Endothelial cell of umbilical vein (primary cell): ENCODE measurements around the gene VSNL1. TPM values are rescaled to one million over a fixed set of nuclear protein-coding genes. Genes with fewer than 3 reads are reported as not detected.

Experiments used
- BruUV-seq: library from RNA; stranded (reverse); fragments of 400-500 nt; replicated peaks from 2 replicates; lab custom pipeline; 2021; lab: Mats Ljungman, UMichigan
- CTCF ChIA-PET: fragments of 300-600, 350-600 bp; sonication (Branson Sonifier 250); formaldehyde crosslinking; loops from one replicate; lab custom pipeline; 2021; ENCODE audit warnings: antibody characterized with exemption, inconsistent platforms; lab: Charles Lee
- POLR2A ChIA-PET: fragments of 300-600, 350-600 bp; sonication (Branson Sonifier 250); formaldehyde crosslinking; loops from one replicate; lab custom pipeline; 2021; ENCODE audit warnings: antibody characterized with exemption, inconsistent platforms; lab: Charles Lee
- DNase-seq: peaks from one replicate; pipeline ENCODE4 v3.0.0-alpha.2; 2011; ENCODE audit warnings: low read depth, low spot score
- FAIRE-seq: peaks from 2 replicates; lab custom pipeline; 2011; peaks lifted over from hg19 to GRCh38; lab: Jason Lieb, UNC
- H2AFZ ChIP-seq: 2 replicates; pipeline ENCODE4 v1.6.0; 2012; ENCODE audit warnings: low read depth, low read length, control low read depth, inconsistent platforms
- H3K27ac ChIP-seq: 2 replicates; pipeline ENCODE4 v1.5.1; 2011; ENCODE audit warnings: low read depth, mild to moderate bottlenecking, control low read depth, low read length, moderate library complexity; ENCODE audit not compliant: insufficient read depth
- H3K27me3 ChIP-seq, 2 experiments: 2 replicates each; pipeline versions ENCODE4 v1.6.0 to v1.6.1; 2011; ENCODE audit warnings: low read length in 2 of 2, mixed read lengths in 1 of 2; ENCODE audit not compliant: control insufficient read depth in 2 of 2, insufficient read depth in 2 of 2
- H3K36me3 ChIP-seq, 2 experiments: 2 replicates in 1 of 2; 3 replicates in 1 of 2; pipeline ENCODE4 v1.5.1; 2011; ENCODE audit warnings: low read length in 2 of 2, mild to moderate bottlenecking in 1 of 2, moderate library complexity in 1 of 2; ENCODE audit not compliant: control insufficient read depth in 2 of 2, insufficient read depth in 2 of 2; ENCODE audit errors: extremely low read depth in 1 of 2
- H3K4me1 ChIP-seq: 3 replicates; pipeline ENCODE4 v1.5.1; 2011; ENCODE audit warnings: mild to moderate bottlenecking, low read length; ENCODE audit not compliant: control insufficient read depth, insufficient read depth; ENCODE audit errors: extremely low read depth
- H3K4me2 ChIP-seq: 2 replicates; pipeline ENCODE4 v1.6.1; 2011; ENCODE audit warnings: low read length, control low read depth, mixed read lengths; ENCODE audit not compliant: insufficient read depth
- H3K4me3 ChIP-seq, 3 experiments: fragments of 200-600 bp in 1 of 3; sonication (generic), shearing (Covaris generic) in 1 of 3; replicated peaks in 1 of 3; 2 replicates each; pipeline ENCODE4 v1.5.1; 2011 to 2016; ENCODE audit warnings: control low read depth in 3 of 3, low read length in 3 of 3, mild to moderate bottlenecking in 2 of 3, inconsistent platforms in 1 of 3, low read depth in 1 of 3, moderate library complexity in 1 of 3; ENCODE audit not compliant: insufficient read depth in 1 of 3
- H3K79me2 ChIP-seq: 2 replicates; pipeline ENCODE4 v1.6.0; 2012; ENCODE audit warnings: low read length, inconsistent platforms; ENCODE audit not compliant: control insufficient read depth, insufficient read depth
- H3K9ac ChIP-seq: replicated peaks from 2 replicates; pipeline ENCODE3; 2011; ENCODE audit warnings: low read length, control low read depth; ENCODE audit not compliant: insufficient read depth; ENCODE audit errors: extremely low read depth
- H3K9me1 ChIP-seq: replicated peaks from 3 replicates; pipeline ENCODE4 v1.6.0; 2011; ENCODE audit warnings: mild to moderate bottlenecking, low read length; ENCODE audit not compliant: control insufficient read depth, insufficient read depth; ENCODE audit errors: extremely low read depth
- H3K9me3 ChIP-seq: replicated peaks from 2 replicates; pipeline ENCODE4 v1.5.1; 2012; ENCODE audit warnings: low read length, inconsistent platforms; ENCODE audit not compliant: control insufficient read depth, insufficient read depth
- H4K20me1 ChIP-seq: replicated peaks from 2 replicates; pipeline ENCODE3; 2011; ENCODE audit warnings: mild to moderate bottlenecking, low read length; ENCODE audit not compliant: control insufficient read depth, insufficient read depth; ENCODE audit errors: extremely low read depth
- CTCF ChIP-seq, 2 donors: IDR thresholded peaks; 1 replicate in 1 of 2; 2 replicates in 1 of 2; pipeline ENCODE4 v1.5.1; 2011; ENCODE audit warnings: low read length in 2 of 2, mild to moderate bottlenecking in 2 of 2, moderate library complexity in 2 of 2, control low read depth in 1 of 2, inconsistent platforms in 1 of 2, low read depth in 1 of 2; ENCODE audit not compliant: insufficient read depth in 1 of 2; ENCODE audit errors: extremely low read depth in 1 of 2
- EZH2 ChIP-seq: IDR thresholded peaks from 2 replicates; pipeline ENCODE4 v1.6.1; 2012; ENCODE audit warnings: borderline replicate concordance, low read depth, mild to moderate bottlenecking, moderate library complexity, low read length, inconsistent platforms; ENCODE audit not compliant: severe bottlenecking
- FOS ChIP-seq: IDR thresholded peaks from 2 replicates; pipeline ENCODE4 v1.6.1; 2011; ENCODE audit warnings: mild to moderate bottlenecking, low read length, moderate library complexity, borderline replicate concordance; ENCODE audit not compliant: insufficient read depth
- GATA2 ChIP-seq: IDR thresholded peaks from 2 replicates; pipeline ENCODE4 v1.7.0; 2011; ENCODE audit warnings: low read depth, mild to moderate bottlenecking, moderate library complexity, mixed read lengths, low read length; ENCODE audit not compliant: insufficient read length, insufficient read depth
- JUN ChIP-seq: IDR thresholded peaks from 2 replicates; pipeline ENCODE4 v1.6.1; 2011; ENCODE audit warnings: borderline replicate concordance, low read depth; ENCODE audit not compliant: insufficient read length, insufficient read depth
- MAX ChIP-seq: IDR thresholded peaks from 2 replicates; pipeline ENCODE4 v1.6.1; 2011; ENCODE audit not compliant: insufficient read depth, insufficient read length
- MYC ChIP-seq: IDR thresholded peaks from one replicate; pipeline ENCODE4 v1.6.1; 2011; ENCODE audit warnings: mild to moderate bottlenecking, low read depth, low read length
- POLR2A ChIP-seq: IDR thresholded peaks from 2 replicates; pipeline ENCODE4 v1.6.1; 2012; ENCODE audit warnings: low read depth, mild to moderate bottlenecking, control low read depth, low read length
- POLR2AphosphoS5 ChIP-seq: IDR thresholded peaks from 2 replicates; pipeline ENCODE4 v1.6.1; 2012; ENCODE audit warnings: low read depth, mild to moderate bottlenecking, control low read depth, low read length, moderate library complexity; ENCODE audit not compliant: insufficient read depth
- dilution Hi-C: fragments of 300-500 bp; cut with MboI; formaldehyde crosslinking; loops from one replicate; pipeline ENCODE4 v1.15.0; 2019; ENCODE audit warnings: low sequenced_read_pairs; ENCODE audit not compliant: extremely low pct_ligation_motif_present
- intact Hi-C: fragments of 100-400 bp; cut with micrococcal nuclease; formaldehyde crosslinking; loops from one replicate; pipeline ENCODE4 v1.10.0; 2022
- polyA plus RNA-seq, 4 experiments: library from polyadenylated mRNA; depleted of rRNA in 3 of 4; stranded (reverse) in 3 of 4; unstranded in 1 of 4; fragments of >200 nt; gene quantifications; 2 replicates each; pipeline versions ENCODE4 v1.2.1 to v1.2.3, GENCODE V29; 2011 to 2012; ENCODE audit warnings: missing spikeins in 1 of 4
- total RNA-seq: library from RNA; stranded (reverse); gene quantifications from 2 replicates; pipeline ENCODE4 v1.2.3, GENCODE V29; 2021

The VSNL1 gene
- total and polyA plus RNA-seq, 2 donors (not counting 3 experiments of a cell fraction or from before 2014, with no cell fraction given) = not detected

- Histone ChIP-seq H3K9me3 (no peaks in the 10 kb centered on the region), H3K79me2 (no peaks in the 10 kb centered on the region), H2AFZ (no peak overlapping the region), H3K36me3 (no peaks in the 10 kb centered on the region), H3K4me3 (no peak overlapping the region), H3K9ac (no peak overlapping the region), H4K20me1 (no peaks in the 10 kb centered on the region), H3K4me2 (no peak overlapping the region), H3K4me1 (no peaks in the 10 kb centered on the region), H3K27me3 (no peaks in the 10 kb centered on the region), H3K9me1 (no peaks in the 10 kb centered on the region), H3K27ac (no peak overlapping the region)
- no peak for DNase-seq
- intact Hi-C loops = no loop called here
- TF ChIP-seq CTCF (IDR thresholded peaks at IDR 0.05; ENCODE audit: extremely low read depth in 1 of 2, insufficient read depth in 1 of 2, low read depth in 1 of 2, low read length in 2 of 2) (no peak), JUN (no peak), POLR2A (no peak), MYC (no peak)
- POLR2A ChIA-PET = no interaction called here
- FAIRE-seq = no peak
- no TSS peak for BruUV-seq
- CTCF ChIA-PET = interaction anchor here (1.5 kb wide), 1 partner anchor 9 kb away, joined by 9 read pairs; no protein-coding TSS in a partner anchor
- dilution Hi-C loops = no loop called here
These were observed 96.8 kb downstream of the VSNL1 start for GRCh38 chr2:17637131-17637906.

GRCh38 chr2:17638196-17638743 lies 97.8 kb downstream of the VSNL1 start:
- DNase-seq = no peak
- H3K27me3 ChIP-seq = no peaks in the 10 kb centered on the region
- H3K9me1 ChIP-seq = no peaks in the 10 kb centered on the region
- CTCF ChIA-PET = no interaction called here
- no peak for TF ChIP-seq EZH2
- TF ChIP-seq POLR2A = no peak
- no peak for TF ChIP-seq MYC
- no peak for TF ChIP-seq FOS
- no peak for TF ChIP-seq MAX
- TF ChIP-seq POLR2AphosphoS5 = no peak
- TF ChIP-seq JUN = no peak
- TF ChIP-seq CTCF (IDR thresholded peaks at IDR 0.05; ENCODE audit: extremely low read depth in 1 of 2, insufficient read depth in 1 of 2, low read depth in 1 of 2, low read length in 2 of 2) = no peak
- no peak for TF ChIP-seq GATA2
- peaks cover 4% of the 10 kb centered on the region for H3K4me1 ChIP-seq
- H4K20me1 ChIP-seq = no peaks in the 10 kb centered on the region
- no peak overlapping the region for H2AFZ ChIP-seq
- H3K4me3 ChIP-seq = no peak overlapping the region
- no peaks in the 10 kb centered on the region for H3K79me2 ChIP-seq
- H3K9me3 ChIP-seq = no peaks in the 10 kb centered on the region
- intact Hi-C loops (no loop called here), dilution Hi-C loops (no loop called here)
- BruUV-seq = no TSS peak
- H3K9ac ChIP-seq = no peak overlapping the region
- no peaks in the 10 kb centered on the region for H3K36me3 ChIP-seq
- POLR2A ChIA-PET = no interaction called here
- no peak for FAIRE-seq
- no peak overlapping the region for H3K4me2 ChIP-seq
- H3K27ac ChIP-seq = no peak overlapping the region
